ENCODE data around the gene SNTA1.
"Not testable (repeated sequence)": the region's sequence is repeated elsewhere in the genome, so short reads cannot be mapped to it uniquely, and the experiment has no call there.

Gene SNTA1

GRCh38 chr20:33444797-33445560 lies 1.4 kb upstream of the SNTA1 start:
- TF ChIP-seq CTCF (IDR thresholded peaks at IDR 0.05; ENCODE audit: borderline replicate concordance, insufficient read depth, low read depth, low read length): no peak
- no peak overlapping the region for H3K4me3 ChIP-seq (ENCODE audit: low read depth, low read length)

- peak overlapping the region; percentile 64 for H3K4me3 ChIP-seq (ENCODE audit: low read depth, low read length)
- no peak for TF ChIP-seq CTCF (IDR thresholded peaks at IDR 0.05; ENCODE audit: borderline replicate concordance, insufficient read depth, low read depth, low read length)
Measured at GRCh38 chr20:33443006-33443511, 504 bp downstream of the SNTA1 start.

GRCh38 chr20:33442136-33443005 lies 1.2 kb downstream of the SNTA1 start:
- H3K4me3 ChIP-seq (ENCODE audit: low read depth, low read length): peak overlapping the region; percentile 64

GRCh38 chr20:33441142-33441955 lies 2.2 kb downstream of the SNTA1 start:
- no peak for TF ChIP-seq CTCF (IDR thresholded peaks at IDR 0.05; ENCODE audit: borderline replicate concordance, insufficient read depth, low read depth, low read length)
- H3K4me3 ChIP-seq (ENCODE audit: low read depth, low read length): no peak overlapping the region

More at GRCh38 chr20:33442136-33443005, 1.2 kb downstream of the SNTA1 start:
- TF ChIP-seq CTCF (IDR thresholded peaks at IDR 0.05; ENCODE audit: borderline replicate concordance, insufficient read depth, low read depth, low read length): no peak

DNA sequence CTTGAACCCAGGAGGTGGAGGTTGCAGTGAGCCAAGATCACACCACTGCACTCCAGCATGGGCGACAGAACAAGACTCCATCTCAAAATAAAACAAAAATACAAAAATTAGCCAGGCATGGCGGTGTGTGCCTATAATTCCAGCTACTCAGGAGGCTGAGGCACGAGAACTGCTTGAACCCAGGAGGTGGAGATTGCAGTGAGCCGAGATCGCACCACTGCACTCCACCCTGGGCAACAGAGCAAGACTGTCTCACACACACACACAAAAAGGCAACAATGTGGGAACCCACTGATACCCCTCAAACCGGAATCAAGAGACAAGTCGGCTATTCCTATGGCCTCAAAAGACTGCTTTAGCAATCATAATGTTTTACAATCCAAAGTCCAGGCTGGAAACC lies 3.0 kb downstream of the SNTA1 start:
- H3K4me3 ChIP-seq (ENCODE audit: low read depth, low read length): not testable (repeated sequence)

DNA sequence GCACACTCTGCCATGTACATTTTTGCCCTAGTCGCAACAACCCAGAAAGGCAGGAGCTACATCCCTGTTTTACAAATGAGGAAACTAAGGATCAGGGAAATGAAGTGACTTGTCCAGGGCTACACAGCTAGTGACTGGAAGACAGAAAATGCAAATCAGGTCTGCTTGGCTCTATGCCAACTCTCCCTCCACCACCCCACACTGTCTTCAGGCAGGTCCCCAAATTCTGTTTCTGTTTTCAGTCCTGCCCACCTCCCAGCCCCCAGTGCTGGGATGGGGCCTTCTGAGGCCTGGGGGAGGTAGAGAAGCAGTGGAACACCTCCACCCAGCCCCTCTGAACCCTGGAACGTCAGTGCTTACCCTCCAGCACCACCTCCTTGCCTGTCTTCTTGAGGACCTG lies 5.1 kb downstream of the SNTA1 start:
- H3K4me3 ChIP-seq (ENCODE audit: low read depth, low read length): no peak overlapping the region
- no peak for TF ChIP-seq CTCF (IDR thresholded peaks at IDR 0.05; ENCODE audit: borderline replicate concordance, insufficient read depth, low read depth, low read length)
